Stimulated activated CD8-positive, alpha-beta memory T cell treated with anti-CD3 and anti-CD28 coated beads, Interleukin-12 subunit alpha, Interleukin-12 subunit beta, amount 100 ng/mL, for 4 hours (primary cell): ENCODE measurements around the gene GSDME.
"Not testable (repeated sequence)": the region's sequence is repeated elsewhere in the genome, so short reads cannot be mapped to it uniquely, and the experiment has no call there.

Experiments used
- DNase-seq: peaks from one replicate; pipeline ENCODE4 v3.0.0-alpha.2; 2020; ENCODE audit warnings: low read depth

GSDME gene

DNA sequence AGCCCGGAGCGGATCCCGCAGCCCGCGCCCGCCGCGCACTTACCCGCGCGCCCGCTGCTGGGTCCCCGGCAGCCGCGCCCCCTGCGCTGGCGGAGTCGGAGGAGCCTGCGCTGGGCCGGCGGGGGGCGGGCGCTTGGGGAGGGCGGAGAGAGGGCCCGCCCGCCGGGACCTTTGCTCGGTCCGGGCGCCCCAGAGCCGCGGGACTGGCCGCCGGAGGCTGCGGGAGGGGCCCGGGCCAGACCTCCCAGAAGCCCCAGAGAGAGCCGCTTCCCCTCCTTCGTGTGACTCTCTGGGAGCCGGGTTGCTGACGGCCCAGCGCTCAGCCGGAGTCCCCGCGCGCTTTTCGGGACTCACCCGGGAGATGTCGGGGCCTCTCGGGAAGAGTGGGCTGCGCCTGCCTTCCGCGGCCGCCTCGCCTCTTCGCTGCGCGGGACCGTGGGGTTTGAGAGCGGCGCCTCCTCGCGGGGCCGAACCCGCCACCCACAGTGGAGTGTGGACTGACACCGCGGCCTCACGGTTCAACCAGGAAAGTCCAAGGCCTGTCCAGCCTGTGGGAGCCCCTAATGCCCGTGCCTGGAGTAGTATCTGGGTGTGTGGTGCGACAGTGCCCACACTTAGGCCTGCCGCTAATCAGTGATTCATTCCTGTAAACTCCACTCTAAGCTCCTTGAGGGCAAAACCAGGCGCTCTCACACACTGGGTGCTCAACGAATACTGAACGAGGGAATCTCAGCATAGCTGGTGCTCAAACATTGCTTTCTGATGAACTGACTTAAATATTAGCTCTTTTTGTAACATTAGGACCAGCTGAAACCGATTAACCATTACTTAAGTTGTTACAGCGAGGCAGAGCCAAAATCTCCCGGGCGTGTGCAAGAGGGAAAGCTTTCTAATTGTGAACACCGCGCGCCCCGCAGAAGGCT lies at the start of gene GSDME:
Gene GSDME (minus strand): TSS at position 112 of the 923 bp plus-strand sequence. CDS start 7,690 bp downstream, outside the sequence.
- DNase-seq: no peak

DNA sequence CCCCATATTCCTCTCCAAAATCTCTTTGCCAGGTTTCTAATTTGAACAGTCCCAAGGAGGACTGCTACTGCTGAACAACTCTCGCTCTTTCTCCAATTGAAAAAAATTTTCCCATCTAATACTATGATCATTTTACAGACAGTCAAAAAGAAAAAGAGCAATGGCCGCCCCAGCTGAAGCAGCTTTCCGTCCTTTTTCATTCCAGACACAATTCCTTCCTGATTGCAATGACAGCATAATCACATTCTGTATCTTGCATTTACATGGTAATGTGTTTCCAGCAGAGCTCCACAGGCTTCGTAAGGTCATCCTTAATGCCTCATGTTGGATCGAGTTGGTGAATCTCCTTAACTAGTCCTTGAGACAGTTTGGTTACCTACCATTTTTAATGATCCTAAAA lies 45.0 kb upstream of the GSDME start:
- DNase-seq: no peak

DNA sequence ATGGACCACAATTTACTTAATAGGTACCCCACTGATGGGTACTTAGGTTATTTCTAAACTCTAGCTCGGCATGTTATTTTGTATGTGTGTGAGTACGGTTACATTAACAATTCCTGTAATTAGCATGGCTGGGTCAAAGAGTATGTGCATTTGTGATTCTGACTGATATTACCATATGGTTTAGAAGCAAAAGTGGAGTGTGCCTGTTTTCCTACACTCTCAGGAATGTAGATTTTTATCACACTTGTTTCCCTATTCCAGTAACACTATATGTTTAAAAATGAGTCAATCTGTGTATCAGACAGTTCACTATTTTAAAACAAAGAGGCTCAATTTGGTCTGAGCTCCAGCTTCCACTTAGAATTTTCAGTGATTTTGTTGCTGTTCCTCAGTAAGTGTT lies 44.6 kb upstream of the GSDME start:
- no peak for DNase-seq

DNA sequence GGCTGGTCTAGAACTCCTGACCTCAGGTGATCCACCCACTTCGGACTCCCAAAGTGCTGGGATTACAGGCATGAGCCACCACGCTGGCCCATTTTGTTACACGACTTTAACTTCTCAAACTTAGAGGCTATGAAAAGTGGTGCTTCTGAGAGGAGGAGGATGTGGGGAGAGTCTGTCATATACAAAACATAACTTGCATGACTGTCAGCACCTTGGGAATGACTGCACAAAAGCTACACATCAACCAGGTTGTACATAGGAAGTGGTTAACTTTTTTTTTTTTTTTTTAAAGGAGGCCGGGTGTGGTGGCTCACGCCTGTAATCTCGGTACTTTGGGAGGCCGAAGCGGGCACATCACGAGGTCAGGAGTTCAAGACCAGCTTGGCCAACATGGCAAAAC lies 43.4 kb upstream of the GSDME start:
- no peak for DNase-seq

DNA sequence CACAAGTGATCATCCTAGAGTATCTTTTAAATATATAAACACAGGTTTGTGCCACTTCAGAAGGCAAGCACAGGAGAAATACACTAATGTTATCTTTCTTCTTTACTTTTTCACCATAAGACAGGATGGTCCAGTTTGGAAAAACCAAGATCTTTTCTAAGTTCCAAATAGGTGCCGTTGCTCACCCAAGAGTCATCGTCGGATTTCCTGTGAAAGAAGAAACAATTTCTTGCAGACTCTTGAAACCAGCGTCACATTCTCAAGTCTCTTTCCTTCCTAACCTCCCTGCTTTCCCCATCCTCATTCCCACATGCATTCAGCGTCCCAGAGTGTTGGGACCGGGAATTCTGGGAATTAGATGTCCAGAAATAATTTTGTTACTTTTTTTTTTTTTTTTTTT lies 42.8 kb upstream of the GSDME start:
- DNase-seq: no peak

DNA sequence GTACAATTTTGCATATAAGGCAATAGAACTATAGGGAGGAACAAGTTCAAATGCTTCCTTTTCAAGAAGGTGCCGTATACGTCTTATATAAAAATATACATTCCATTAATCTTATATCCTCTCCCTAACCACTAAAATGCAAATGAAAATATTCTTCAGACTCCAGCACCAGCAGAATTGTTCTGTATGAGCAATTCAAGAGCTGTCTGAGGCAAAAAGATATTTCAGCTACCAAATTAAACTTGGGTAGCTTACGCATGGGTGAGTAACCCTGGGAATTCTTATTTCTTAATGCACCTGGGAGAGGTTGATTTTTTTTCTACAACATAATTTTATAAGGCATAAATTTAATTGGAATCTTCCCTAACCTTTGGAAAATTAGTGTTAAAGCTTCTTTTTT lies 42.2 kb upstream of the GSDME start:
- DNase-seq: no peak

DNA sequence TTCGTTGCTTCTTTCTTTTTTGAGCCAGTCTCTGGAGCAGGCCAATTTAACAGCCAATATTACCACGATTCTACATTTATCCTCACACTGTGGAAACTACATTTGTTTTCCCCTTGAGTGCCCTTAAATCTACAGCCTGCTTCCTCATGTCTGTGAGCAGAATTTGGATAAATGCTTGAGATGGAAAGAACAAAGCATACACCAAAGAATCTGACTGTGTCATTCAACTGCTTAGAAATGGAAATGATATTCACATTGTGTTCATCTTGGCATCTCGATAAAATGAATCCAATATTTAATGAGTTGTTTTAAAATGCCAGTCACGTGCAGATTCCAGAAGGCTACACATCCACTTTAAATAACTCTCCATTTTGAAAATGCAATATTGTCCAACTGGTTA lies 41.0 kb upstream of the GSDME start:
- DNase-seq: no peak

DNA sequence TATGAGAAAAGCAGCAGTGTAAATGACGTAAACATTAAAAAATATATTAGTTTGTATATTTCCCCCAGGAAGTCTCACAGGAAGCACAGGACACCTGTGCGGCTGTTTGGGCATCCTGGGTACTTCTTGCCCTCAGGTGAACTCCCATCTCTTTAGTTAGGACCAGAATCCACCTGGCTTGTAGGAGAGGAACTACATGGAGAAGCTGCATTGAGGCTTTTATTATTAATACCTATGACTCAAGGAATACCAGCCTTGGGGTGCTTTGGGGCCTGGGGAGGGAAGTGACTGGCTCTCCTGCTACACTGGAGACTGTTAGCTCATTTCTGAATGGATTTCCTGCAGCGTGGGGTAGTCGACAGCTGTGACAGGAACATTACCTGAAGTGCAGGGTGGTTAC lies 40.0 kb upstream of the GSDME start:
- DNase-seq: no peak

DNA sequence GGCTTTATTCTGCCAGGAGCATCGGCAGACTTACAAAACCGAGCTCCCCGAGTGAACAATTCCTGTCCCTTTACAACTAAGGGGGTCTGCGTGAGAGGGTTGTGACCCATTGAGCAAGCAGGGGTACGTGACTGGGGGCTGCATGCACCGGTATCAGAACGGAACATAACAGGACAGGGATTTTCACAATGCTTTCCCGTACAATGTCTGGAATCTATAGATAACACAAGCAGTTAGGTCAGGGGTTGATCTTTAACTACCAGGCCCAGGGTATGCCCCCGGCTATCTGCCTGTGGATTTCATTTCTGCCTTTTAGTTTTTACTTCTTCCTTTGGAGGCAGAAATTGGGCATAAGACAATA lies 38.1 kb upstream of the GSDME start:
- no peak for DNase-seq

DNA sequence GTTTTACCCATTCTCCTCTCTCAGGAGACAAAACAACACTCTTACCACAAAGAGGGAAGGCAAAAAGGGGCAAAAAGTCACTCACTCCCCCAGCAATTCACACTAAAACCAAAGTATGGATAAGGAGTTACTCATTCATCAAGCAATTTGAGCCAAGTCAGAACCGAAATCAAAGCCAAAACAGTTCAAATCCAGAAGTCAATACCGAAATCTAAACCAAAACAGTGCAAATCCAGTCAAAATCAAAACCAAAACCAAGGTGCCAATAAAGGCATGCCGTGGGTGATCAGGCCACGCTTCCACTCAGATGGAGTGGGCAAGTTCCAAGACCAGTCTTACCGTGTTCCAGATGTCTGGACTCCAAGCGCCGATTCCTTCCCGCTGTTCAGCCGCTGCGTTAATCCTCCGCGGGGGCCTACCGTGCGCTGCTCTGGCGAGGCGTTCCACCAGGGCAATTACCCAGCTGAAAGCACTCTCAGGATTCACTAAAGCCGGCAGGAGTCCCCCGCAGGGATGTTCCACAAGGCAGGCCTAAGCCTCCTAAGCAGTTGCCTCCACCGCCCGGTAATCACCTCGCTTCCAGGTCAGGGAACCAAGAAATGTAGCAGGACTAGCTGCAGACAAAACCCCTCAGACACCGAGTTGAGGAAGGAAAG lies 37.6 kb upstream of the GSDME start:
- not testable (repeated sequence) for DNase-seq

DNA sequence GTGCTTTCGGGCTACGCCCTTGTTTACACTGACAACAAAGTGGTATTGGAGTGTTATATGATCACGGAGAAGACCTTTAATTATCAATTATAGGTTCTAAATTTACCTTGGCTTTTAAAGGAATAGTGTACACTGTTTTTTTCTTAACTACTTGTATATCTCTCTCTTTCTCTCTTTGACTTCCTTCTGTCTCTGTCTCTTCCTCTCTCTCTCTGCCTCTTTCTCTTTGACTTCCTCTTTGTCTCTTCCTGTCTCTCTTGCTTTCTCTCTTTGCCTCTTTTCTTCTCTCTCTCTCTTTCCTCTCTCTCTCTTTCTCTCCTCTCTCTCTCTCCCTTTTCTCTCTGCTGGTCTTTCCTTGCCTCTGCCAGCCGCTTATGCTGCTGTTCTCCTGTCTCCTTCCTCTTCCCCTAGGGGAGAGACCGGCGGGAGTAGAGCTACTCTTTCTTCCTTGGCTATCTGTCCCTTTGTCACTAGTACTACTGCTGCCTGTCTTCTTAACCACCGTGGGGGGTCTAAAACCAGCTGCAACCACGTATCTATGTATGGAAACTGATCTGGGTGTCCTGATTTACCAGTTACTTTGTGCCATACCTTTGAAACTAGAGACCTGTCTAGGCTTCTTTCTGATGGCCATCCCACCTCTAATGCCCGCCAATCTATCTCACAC lies 36.9 kb upstream of the GSDME start:
- DNase-seq: no peak

DNA sequence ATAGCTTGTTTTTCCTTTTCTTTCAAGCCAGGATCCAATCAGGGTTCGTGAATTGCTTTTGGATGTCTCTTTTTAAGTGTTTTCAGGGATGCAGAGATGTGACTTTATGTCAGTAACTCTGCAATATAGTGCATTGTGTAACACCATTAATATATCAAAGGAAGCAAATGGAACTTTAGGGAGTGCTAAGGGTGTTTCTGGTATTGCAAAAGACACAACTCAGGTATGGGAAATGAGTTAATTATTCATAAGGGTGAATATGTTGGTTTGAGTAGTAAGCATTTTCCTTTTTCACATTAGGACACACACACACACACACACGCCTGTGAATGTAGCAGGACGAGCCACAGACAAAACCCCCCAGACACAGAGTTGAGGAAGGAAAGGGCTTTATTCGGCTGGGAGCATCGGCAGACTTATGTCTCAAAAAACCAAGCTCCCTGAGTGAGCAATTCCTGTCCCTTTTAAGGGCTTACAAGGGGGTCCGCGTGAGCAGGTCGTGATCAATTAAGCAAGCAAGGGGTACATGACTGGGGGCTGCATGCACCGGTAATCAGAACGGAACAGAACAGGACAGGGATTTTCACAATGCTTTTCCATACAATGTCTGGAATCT lies 31.8 kb upstream of the GSDME start:
- no peak for DNase-seq

DNA sequence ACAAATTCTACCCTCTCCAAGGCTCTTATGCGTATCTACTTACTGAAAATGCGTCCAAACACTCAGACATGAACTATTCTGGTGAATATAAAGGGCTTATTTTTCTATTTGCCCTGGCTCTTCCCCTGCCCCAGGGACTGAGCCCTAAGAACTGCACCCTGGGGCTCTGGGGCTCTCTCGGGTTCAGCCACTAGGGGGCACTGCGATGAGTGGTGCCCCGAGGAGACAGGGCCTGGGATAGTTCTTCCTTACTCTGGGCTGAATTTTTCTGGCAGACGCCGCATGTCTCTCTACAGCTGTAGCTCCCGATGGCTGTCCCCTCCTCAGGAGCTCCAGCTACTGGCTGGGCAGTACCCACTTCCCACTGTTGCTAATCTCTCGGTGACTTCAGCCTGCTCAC lies 30.8 kb upstream of the GSDME start:
- DNase-seq: no peak

DNA sequence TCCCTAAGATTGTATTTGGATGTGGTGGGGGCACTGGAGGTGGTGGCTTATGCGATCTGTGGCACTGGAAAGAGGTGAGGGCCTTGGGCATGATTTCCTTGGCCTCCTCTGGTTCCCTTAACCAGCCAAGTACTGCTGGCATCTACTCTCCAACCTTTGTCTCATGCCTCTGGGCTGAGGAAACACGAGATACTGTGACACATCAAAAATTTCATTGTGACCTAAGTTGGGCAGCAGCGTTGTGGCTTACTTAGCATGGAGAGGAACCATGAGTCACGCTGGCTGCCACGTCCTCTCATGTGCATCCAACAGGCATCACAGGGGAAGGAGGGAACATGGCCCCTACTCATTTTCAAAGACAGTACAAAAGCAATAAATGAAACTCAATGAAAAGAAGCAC lies 29.7 kb upstream of the GSDME start:
- no peak for DNase-seq

DNA sequence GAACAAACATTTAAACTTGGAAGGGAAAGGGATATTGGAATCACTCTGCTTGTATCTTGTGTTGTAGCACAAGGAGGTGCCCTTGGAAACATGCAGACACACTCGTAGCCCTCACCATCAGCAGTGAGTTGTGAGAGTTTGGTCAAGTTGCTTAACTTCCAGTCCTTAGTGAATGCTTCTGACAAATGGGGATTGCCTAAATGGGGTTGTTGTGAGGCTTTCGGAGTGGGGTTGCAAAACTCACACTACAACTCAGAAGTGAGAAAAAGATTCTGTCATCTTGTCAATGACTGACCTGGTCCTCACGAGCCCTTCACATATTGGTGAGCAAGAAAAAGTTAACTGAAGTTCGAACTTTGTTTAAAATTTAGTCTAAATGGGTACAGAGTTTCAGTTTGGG lies 29.0 kb upstream of the GSDME start:
- no peak for DNase-seq

DNA sequence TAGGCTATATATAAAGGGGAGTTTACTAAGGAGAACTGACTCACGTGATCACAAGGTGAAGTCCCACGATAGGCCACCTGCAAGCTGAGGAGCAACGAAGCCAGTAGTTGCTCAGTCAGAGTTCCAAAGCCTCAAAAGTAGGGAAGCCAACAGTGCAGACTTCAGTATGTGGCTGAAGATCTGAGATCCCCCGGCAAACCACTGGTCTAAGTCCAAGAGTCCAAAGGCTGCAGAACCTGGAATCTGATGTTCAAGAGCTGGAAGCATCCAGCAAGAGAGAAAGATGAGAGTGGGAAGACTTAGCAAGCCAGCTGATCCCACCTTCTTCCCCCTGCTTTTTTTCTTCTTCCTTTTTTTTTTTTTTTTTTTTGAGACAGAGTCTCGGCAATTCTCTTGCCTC lies 27.0 kb upstream of the GSDME start:
- DNase-seq: no peak

DNA sequence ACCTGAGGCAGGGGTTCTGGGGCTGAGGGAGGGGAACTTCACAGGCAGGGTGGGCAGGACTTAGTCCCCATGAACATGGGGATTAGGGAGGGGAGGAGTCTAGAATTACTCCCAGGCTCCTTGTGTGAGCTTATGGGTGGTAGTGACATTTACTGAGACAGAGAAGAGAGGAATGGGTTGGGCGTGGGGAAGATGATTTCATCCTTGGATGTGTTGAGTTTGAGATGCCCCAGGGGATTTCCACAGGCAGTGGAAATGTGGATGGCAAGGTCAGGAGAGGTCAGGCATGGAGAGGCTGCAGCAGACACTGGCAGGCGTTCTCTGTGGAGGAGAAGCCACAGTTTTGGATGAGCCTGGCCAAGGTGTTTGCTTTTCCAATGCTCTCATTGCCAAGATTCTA lies 26.4 kb upstream of the GSDME start:
- no peak for DNase-seq

DNA sequence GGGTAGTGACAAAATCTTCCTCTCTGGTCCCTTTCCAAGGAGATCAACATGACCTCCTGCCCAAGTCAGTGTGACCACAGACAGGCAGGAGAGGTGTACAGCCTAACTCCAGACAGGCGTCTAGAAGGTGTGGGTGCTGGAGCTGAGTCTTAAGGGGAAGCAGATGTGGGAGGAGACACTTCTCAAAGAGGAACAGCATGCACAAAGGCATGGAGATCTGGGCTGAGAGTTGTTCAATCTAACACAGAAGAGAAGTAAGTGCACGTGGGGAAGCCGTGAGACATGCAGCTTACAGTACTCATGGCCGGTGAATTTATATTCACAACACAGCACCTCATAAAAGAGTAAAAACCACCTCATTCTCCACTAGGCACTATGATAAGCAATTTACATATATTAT lies 23.8 kb upstream of the GSDME start:
- no peak for DNase-seq

DNA sequence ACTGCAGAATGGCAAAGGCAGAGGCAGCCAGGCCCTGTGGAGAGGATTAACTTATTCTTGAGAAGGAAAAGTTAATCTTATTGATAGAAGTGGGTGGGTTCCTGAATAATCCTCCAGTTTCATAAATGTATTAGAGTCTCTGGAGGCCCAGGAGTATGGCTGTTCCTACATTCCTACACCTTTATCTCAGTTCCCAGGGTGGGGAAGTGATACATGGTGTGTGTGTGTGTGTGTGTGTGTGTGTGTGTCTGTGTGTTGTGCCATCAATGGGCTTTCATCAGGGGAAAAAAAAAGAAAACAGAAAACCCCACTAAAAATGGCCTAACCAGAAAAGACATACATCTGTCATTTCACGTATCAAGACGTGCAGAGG lies 22.0 kb upstream of the GSDME start:
- DNase-seq: no peak

DNA sequence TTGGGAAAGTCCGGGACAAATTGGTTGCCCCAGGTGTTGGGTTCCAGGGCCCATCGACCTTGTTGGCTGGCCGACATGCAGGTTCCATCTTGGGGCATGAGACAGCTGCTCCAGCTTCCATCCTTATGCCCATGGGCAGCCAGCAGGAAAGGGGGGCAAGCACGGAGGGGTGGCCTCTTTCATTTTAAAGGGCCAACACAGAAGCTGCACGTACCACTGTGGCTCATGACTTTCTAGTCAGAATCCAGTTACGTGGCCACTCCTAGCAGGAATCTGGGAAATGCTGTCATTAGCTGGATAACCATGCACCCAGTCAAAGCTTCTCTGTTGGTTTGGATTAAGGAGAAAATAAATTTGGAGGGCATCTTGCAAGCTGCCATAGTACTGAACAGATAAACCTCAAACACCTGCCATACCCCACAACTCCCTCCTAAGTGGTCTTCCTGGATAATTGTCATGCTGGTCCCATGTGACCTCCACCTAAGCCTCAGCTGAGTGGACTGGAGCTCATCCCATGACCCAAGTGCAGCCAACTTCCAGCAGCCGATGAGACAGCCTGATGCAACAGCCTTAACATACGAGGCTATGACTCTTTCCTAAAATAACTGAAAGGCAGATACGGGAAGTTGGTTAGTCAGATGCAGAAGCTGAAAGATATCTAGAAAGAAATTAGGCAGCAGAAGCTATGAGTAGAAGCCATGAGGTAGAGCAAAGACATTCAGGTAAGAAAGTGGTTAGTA lies 21.4 kb upstream of the GSDME start:
- no peak for DNase-seq

DNA sequence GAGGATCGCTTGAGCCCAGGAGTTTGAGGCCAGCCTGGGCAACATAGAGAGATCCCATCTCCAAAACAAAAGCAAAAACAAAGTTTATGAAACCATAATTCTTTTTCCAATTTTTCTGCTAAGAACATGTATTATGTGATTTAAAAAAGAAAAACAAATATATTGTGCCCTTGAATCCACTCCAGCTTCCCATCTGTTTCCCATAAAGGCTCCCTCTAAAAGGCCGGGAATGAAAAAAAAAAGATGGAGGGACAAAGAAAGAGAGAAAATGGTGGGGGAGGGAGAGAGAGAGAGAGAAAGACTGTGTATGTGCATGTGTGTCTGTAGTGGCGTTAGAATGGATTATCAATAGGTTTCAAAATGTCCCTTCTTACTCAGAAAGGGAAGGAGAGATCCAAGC lies 20.5 kb upstream of the GSDME start:
- DNase-seq: no peak

DNA sequence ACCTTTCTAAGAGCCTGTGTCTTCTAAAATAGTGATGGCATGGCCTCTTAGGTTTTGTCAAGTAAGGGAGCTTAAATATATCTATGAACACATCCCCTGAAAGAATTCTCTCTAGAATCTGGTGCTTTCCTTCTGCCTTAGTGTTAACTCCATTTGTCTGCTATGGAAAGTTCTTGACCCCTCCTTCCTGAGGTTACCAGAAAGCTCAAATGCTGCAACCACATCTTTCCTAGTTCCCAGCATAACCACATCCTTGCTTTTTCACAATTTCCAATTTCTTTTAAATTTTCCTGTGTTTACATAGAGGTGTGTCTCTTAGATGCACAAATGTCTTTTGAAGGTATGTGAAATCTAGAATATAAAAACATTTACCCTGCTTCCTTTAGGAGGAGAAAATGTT lies 16.4 kb upstream of the GSDME start:
- DNase-seq: no peak
